HT-29 (cell line): Measurements from ENCODE around the gene CARHSP1. TPM values are rescaled to one million over a fixed set of nuclear protein-coding genes. Genes with fewer than 3 reads are reported as not detected.
"Not testable (repeated sequence)": the region's sequence is repeated elsewhere in the genome, so short reads cannot be mapped to it uniquely, and the experiment has no call there.

Experiments
- DNase-seq: peaks from one replicate; pipeline ENCODE4 v3.0.0-alpha.2; 2015; ENCODE audit warnings: low spot score
- total RNA-seq: library from RNA; depleted of rRNA; stranded (reverse); fragments of >200 nt; shearing (Covaris generic); gene quantifications from 2 replicates; pipeline ENCODE4 v1.2.3, GENCODE V29; 2014

The CARHSP1 gene
- total RNA-seq, 1 experiment from 2014 or later, result 197 TPM

DNA sequence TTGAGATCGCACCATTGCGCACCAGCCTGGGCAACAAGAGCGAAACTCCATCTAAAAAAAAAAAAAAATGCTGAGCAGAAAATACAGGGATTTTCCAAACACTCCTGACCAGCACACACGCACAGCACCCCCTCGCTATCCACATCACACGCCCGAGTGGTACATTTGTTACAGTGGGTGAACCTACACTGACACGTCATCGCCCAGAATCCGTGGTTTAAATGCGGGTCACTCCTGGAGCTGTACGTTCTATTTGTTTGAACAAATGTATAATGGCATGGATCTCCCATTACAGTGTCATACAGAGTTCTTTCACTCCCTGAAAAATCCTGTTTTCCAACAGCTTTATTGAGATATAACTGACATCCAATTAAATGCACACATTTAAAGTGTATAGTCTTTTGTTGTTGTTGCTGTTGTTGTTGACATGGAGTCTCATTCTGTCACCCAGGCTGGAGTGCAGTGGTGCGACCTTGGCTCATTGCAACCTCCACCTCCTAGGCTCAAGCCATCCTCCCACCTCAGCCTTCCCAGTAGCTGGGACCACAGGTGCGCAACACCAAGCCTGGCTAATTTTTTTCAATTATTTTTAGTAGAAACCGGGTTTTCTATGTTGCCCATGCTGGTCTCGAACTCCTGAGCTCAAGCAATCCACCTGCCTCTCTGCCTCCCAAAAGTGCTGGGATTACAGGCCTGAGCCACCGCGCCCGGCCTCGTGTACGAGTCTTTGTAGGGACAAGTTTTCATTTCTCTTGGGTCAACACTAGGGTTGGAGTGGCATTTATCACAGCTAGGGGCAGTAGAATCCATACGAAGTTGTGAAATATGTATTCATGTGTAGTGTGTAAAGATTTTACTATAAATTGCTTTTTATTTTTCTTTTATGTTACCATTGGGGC lies 4.4 kb upstream of the CARHSP1 start:
- DNase-seq, result no peak

- no peak for DNase-seq
Observed at GRCh38 chr16:8872071-8872470, 3.3 kb upstream of the CARHSP1 start.

DNA sequence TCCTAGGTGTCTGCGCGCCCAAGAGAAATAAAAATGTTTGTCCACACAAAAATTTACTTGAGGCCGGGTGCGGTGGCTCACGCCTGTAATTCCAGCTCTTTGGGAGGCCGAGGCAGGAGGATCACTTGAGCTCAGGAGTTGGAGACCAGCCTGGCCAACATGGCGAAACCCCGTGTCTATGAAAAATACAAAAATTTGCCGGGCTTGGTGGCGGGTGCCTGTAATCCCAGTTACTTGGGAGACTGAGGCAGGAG lies 1.1 kb upstream of the CARHSP1 start:
- DNase-seq, result not testable (repeated sequence)

- no peak for DNase-seq
Observed at GRCh38 chr16:8869212-8869987, 594 bp upstream of the CARHSP1 start.

DNA sequence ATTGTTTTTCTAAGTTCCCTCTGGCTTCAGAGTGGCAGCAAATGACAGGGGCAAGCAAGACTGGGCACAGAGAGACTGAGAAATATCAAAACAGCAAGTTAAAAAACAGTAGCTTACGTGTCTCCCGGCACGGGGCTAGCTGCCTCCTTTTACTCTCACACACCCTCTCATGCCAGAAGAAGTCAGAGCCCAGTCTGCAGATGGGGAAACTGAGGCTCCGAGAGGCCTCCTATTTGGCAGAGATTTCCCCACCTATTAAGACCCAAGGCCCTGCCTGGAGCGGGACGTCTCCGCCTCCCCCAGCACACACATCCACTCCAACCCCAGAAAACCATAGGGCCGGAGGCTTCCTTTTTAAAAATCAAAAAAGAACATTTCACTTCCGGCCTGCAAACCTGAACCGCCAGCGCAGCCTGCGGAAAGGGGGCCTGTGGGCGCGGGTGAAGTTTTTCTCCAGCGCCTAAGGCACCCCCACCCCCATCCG lies 832 bp downstream of the CARHSP1 start:
- no peak for DNase-seq

GRCh38 chr16:8867216-8867931 lies 1.4 kb downstream of the CARHSP1 start:
- peak; percentile 45 for DNase-seq

DNA sequence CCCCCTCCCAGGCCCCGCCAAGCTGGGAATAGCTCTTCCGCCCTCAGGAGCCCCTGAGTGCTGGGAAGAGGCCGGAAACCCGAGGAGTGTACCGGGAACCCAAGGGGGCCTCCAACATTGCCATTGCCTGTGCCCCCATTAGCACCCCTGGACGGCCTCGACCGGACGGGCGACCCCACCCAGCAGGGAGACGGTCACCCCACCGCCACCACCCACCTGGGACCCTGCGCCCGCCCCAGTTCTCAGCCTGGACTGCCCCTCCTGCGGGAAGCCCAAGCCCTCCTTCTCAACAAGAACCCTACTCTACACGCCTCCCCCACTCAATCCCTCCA lies 2.0 kb downstream of the CARHSP1 start:
- DNase-seq, result no peak

- no peak for DNase-seq
Observed at GRCh38 chr16:8866118-8866883, 2.5 kb downstream of the CARHSP1 start.

DNA sequence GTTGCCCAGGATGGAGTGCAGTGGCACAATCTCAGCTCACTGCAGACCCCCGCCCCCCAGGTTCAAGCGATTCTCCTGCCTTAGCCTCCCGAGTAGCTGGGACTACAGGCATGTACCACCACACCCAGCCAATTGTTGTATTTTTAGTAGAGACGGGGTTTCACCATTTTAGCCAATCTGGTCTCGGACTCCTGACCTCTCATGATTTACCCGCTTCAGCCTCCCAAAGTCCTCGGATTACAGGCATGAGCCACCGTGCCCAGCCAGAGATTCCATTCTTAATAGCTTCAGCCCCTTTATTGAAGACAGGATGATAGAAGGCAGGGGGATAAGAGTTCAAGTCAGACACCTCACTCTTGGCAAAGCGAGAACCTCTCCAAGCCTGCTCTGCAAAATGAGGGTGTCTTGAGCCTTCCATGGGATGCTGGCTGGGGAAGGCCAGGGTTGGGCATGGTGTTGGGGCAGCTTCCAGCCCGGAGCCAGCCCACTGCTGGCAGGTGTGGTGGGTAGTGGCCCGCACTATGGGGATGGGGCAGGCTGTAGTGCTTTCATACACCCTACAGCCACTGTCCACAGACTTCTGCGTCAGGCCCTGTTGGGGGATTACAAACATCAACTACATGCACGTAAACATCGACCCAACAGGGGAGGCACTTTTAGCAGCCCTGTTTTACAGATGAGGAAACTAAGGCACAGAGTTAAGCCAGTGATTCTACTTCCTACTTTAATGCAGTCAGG lies 3.5 kb downstream of the CARHSP1 start:
- DNase-seq, result no peak

GRCh38 chr16:8864480-8865110 lies 4.2 kb downstream of the CARHSP1 start:
- DNase-seq, result no peak

DNA sequence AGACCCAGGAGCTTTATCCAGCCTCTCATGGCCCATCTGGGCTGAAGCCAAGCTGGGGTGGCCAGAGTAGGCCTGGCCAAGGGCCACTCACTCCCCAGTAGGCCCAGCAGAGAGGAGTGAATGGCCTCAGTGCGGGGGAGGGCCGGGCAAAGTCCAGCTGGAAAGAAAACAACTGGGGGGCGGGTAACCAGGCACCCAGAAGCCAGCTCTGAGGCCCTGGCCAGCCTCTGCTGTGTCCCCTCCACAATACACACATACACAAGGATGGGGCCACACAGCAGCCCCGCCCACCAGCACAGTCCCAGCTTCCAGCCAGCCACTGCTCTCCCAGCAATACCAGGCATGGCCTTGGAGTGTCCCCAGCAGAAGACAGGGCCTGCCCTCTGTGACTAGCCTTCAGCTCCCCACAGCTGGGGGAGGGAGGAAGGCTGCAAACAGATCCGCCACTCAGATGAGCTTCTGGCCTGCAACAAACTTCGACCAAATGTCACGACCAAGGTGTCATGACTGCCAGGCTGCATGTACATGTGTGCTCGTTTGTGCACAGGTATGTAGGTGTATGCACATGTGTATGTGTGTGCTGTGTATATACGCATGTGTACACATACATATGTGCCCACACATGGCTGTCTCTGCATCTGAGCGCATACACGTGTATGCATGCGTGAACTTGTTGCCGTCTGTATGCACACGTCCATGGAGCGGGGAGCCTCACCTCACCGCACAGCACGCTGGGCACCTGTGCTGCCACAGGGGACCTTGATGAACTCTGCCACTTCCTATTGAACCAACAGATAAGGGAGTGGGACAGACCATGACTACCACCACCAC lies 5.0 kb downstream of the CARHSP1 start:
- peak; percentile 73 for DNase-seq

DNA sequence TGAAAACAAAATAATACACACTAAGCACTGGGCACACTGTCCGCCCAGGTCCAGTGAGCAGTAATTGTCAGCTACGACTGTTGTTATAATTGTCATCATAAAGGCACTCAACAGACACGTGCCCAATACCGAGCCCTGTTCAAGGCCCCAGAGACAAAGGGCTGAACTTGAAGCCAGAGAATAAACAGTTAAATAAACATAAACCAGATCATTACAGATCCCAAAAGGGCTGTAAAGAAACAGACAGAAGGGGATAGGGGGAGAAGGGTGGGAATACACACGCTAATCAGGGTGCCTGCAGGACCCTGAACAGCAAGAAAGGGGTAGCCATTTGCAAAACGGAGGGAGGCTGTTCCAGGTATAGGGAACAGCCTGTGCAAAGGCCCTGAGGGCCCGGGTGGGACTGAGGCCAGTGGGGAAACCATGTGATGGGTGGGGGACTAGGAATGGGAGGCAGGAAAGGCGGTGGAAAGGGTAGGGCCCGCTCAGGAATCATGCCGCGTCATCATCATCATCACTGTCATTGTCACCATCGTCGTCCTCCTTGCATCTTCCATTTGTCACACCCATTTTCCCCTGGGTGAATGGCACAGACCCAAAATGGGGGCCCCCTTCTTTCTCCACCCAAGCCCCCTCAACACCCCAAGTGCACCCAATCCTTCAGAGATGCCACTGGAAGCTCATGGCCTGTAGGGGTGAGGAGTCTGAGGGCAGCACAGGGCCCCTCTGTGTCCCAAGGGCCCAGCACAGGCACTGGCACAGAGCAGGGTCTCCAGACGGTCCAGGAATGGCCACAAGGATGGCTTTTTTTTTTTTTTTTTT lies 6.3 kb downstream of the CARHSP1 start:
- no peak for DNase-seq

DNA sequence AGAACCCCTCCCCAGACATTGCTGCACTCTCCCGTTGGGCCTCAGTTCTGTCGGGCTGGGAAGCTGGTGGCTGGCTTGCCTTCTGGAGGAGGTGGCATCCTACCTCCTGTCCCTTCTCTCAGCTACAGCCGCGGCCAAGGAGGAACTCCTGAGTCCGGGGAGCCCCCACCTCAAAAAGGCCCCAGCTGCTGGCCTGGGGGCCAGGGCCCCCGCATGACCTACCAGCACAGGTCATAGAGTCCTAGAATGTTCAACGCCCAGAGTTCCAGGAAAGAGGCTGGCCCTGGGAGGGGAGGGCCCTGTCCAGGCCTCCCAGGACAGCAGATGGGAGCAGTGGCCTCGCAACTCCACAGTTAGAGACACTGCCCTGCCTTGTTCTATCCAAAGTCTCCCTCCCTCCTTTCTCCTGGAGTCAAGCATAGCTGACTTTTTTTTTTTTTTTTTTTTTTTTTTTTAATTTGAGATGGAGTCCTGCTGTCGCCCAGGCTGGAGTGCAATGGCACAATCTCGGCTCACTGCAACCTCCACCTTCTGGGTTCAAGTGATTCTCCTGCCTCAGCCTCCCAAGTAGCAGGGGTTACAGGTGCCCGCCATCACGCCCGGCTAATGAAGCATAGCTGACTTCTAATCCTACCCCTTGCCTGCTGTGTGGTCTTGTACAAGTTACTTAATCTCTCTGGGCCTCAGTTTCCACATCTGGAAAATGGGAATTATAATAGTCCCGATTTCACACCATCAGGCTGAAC lies 7.1 kb downstream of the CARHSP1 start:
- no peak for DNase-seq

- DNase-seq, result no peak
Observed at GRCh38 chr16:8859913-8860881, 8.6 kb downstream of the CARHSP1 start.

DNA sequence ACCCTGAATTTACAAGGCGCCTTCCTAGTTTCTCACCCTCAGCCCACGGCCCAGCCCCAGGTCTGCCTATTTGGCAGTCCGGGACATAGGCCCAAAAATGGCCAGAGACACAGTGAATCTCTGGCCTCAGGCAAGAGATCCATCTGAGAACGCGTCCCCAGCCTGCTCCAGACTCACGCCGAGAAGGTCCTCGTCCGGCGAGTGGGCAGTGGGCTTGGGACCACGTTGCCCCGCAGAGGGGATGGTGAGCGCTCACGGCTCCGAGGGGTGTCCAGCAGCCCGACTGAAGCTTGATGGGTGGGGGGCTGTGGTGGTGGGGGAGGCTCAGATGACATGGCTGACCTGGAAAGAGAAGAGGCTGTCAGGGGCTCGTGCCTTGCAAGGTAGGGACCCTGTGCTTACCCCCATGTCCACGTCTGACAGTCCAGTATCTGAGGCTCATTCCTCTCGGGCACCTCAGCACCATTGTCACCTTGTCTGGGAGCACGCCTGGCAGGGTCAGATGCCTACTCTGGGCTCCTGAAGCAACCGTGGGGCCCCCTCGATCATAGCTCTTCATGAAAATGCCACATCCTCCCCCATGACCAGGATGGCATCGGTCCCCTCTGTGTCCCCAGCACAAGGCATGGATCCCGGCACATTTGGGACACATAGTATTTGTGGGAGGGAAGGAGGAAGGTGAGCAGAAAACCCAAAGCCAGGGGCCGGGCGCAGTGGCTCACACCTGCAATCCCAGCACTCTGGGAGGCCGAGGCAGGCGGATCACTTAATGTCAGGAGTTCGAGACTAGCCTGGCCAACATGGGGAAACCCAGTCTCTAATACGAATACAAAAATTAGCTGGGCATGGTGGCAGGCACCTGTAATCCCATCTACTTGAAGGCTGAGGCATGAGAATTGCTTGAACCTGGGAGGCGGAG lies 9.6 kb downstream of the CARHSP1 start:
- DNase-seq, result no peak

DNA sequence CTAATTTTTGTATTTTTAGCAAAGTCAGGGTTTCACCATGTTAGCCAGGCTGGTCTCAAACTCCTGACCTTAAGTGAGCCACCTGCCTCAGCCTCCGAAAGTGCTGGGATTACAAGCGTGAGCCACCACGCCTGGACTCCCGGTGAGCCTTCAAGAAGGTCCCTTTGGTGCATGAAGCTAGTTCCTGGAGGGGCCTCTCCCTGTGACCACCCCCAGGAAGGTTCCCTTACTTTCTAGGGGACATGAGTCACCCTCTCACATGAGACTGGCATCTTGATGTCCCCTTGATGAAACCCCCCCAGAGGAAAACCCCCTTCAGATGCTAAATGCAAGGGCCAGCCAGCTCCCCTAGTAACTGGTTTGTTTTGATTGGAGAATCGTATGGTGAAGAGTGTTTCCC lies 12.8 kb downstream of the CARHSP1 start:
- DNase-seq, result no peak
